Ovary (tissue), 3 donors: Measurements from ENCODE around the gene TENM4.

Source experiments
- EP300 ChIP-seq: sonication (generic); formaldehyde crosslinking; IDR thresholded peaks from one replicate; pipeline ENCODE4 v1.6.1; 2017; ENCODE audit warnings: antibody characterized with exemption
- POLR2A ChIP-seq: fragments of 450-650 bp; IDR thresholded peaks from one replicate; pipeline ENCODE4 v1.6.1; 2017; ENCODE audit warnings: antibody characterized with exemption, mild to moderate bottlenecking, moderate library complexity
- TF ChIP-seq, protein P1 (sequence below), 3 donors: fragments of 450-650 bp in 2 of 3; fragments of 200-600 bp in 1 of 3; IDR thresholded peaks; one replicate each; pipeline versions ENCODE4 v1.5.1 to v1.8.0; 2016 to 2022; ENCODE audit warnings: antibody characterized with exemption in 3 of 3, mild to moderate bottlenecking in 1 of 3
- donor health status: DM: no; HTN: no; CAD: no.

DNA sequence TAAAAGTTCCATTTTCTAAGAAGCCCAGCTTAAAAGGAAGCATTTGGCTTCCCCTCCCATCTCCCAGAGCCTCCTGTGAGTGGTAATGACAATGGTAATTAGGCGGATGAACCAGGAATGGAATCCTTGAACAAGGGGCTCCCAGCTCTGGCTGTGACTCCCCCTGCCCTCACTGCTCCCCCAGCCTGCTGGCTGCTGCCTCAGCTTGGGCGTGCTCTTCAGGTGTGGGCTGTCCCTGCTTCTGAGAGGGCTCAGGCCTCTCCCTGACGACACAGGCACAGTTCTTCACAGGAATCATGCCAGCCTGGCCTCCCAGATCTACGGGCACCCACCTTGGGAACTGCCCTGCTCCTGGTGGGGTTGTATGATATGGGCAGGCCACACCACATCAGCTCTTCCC lies 784.5 kb downstream of the TENM4 start:
- TF ChIP-seq POLR2A (no peak), EP300 (no peak)
- TF ChIP-seq, protein P1, sequence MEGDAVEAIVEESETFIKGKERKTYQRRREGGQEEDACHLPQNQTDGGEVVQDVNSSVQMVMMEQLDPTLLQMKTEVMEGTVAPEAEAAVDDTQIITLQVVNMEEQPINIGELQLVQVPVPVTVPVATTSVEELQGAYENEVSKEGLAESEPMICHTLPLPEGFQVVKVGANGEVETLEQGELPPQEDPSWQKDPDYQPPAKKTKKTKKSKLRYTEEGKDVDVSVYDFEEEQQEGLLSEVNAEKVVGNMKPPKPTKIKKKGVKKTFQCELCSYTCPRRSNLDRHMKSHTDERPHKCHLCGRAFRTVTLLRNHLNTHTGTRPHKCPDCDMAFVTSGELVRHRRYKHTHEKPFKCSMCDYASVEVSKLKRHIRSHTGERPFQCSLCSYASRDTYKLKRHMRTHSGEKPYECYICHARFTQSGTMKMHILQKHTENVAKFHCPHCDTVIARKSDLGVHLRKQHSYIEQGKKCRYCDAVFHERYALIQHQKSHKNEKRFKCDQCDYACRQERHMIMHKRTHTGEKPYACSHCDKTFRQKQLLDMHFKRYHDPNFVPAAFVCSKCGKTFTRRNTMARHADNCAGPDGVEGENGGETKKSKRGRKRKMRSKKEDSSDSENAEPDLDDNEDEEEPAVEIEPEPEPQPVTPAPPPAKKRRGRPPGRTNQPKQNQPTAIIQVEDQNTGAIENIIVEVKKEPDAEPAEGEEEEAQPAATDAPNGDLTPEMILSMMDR (IDR thresholded peaks at IDR 0.05): no peak
